Keratinocyte (primary cell): ENCODE measurements around the gene GCKR. TPM values are rescaled to one million over a fixed set of nuclear protein-coding genes. Genes with fewer than 3 reads are reported as not detected.

ENCODE experiments used
- DNase-seq: peaks from one replicate; pipeline ENCODE4 v3.0.0-alpha.2; 2011; ENCODE audit warnings: low read depth, missing footprints, low spot score
- FAIRE-seq: peaks from 2 replicates; lab custom pipeline; 2011; peaks lifted over from hg19 to GRCh38; lab: Jason Lieb, UNC
- H2AFZ ChIP-seq: 2 replicates; pipeline ENCODE4 v1.6.0; 2012; ENCODE audit warnings: low read length, control low read depth, inconsistent platforms; ENCODE audit not compliant: control insufficient read depth
- H3K27ac ChIP-seq: 2 replicates; pipeline ENCODE4 v1.5.1; 2011; ENCODE audit warnings: low read length; ENCODE audit not compliant: control insufficient read depth, insufficient read depth
- H3K27me3 ChIP-seq: 3 replicates; pipeline ENCODE4 v1.6.0; 2011; ENCODE audit warnings: low read length; ENCODE audit not compliant: control insufficient read depth, insufficient read depth; ENCODE audit errors: extremely low read depth
- H3K36me3 ChIP-seq, 2 experiments: 2 replicates in 1 of 2; 3 replicates in 1 of 2; pipeline ENCODE4 v1.5.1; 2011; ENCODE audit warnings: low read length in 2 of 2, mild to moderate bottlenecking in 1 of 2; ENCODE audit not compliant: control insufficient read depth in 2 of 2, insufficient read depth in 2 of 2; ENCODE audit errors: extremely low read depth in 1 of 2
- H3K4me1 ChIP-seq: 3 replicates; pipeline ENCODE4 v1.5.1; 2011; ENCODE audit warnings: low read length; ENCODE audit not compliant: control insufficient read depth, insufficient read depth; ENCODE audit errors: extremely low read depth
- H3K4me2 ChIP-seq: 3 replicates; pipeline ENCODE4 v1.6.0; 2011; ENCODE audit warnings: low read depth, low read length; ENCODE audit not compliant: control insufficient read depth, insufficient read depth; ENCODE audit errors: extremely low read depth
- H3K4me3 ChIP-seq, 3 experiments: fragments of 200-600 bp in 1 of 3; sonication (generic) in 1 of 3; 2 replicates in 2 of 3; 3 replicates in 1 of 3; pipeline ENCODE4 v1.5.1; 2011 to 2016; ENCODE audit warnings: low read length in 3 of 3, mild to moderate bottlenecking in 3 of 3, control low read depth in 2 of 3, inconsistent platforms in 1 of 3, low read depth in 1 of 3, mixed read lengths in 1 of 3, mixed run types in 1 of 3, moderate library complexity in 1 of 3; ENCODE audit not compliant: control insufficient read depth in 2 of 3, insufficient read depth in 2 of 3; ENCODE audit errors: extremely low read depth in 1 of 3
- H3K79me2 ChIP-seq: 2 replicates; pipeline ENCODE4 v1.6.0; 2012; ENCODE audit warnings: low read length; ENCODE audit not compliant: control insufficient read depth, insufficient read depth
- H3K9ac ChIP-seq: 3 replicates; pipeline ENCODE4 v1.6.0; 2011; ENCODE audit warnings: low read length; ENCODE audit not compliant: control insufficient read depth, insufficient read depth; ENCODE audit errors: extremely low read depth
- H3K9me1 ChIP-seq: 3 replicates; pipeline ENCODE4 v1.6.0; 2011; ENCODE audit warnings: low read length; ENCODE audit not compliant: control insufficient read depth, insufficient read depth; ENCODE audit errors: extremely low read depth
- H3K9me3 ChIP-seq: 2 replicates; pipeline ENCODE4 v1.5.1; 2012; ENCODE audit warnings: low read depth, low read length; ENCODE audit not compliant: control insufficient read depth
- H4K20me1 ChIP-seq: 3 replicates; pipeline ENCODE4 v1.6.0; 2011; ENCODE audit warnings: low read length; ENCODE audit not compliant: control insufficient read depth, insufficient read depth; ENCODE audit errors: extremely low read depth
- CTCF ChIP-seq, 3 experiments: IDR thresholded peaks in 1 of 3; conservative IDR thresholded peaks in 1 of 3; optimal IDR thresholded peaks in 1 of 3; 2 replicates in 2 of 3; 3 replicates in 1 of 3; pipeline versions ENCODE3 to v1.5.1; 2011; ENCODE audit warnings: low read length in 3 of 3, mild to moderate bottlenecking in 3 of 3, moderate library complexity in 2 of 3, control low read depth in 1 of 3, inconsistent platforms in 1 of 3; ENCODE audit not compliant: insufficient read depth in 2 of 3; ENCODE audit errors: extremely low read depth in 1 of 3
- EZH2 ChIP-seq: IDR thresholded peaks from one replicate; pipeline ENCODE4 v1.6.1; 2012; ENCODE audit warnings: inconsistent platforms, mild to moderate bottlenecking, low read length, moderate library complexity
- dilution Hi-C: fragments of 300-500 bp; cut with MboI; formaldehyde crosslinking; loops from one replicate; pipeline ENCODE4 v1.7.0; 2020; ENCODE audit warnings: low sequenced_read_pairs; ENCODE audit not compliant: extremely low pct_ligation_motif_present
- polyA plus RNA-seq, 5 experiments: library from polyadenylated mRNA; depleted of rRNA in 3 of 5; stranded (reverse) in 3 of 5; stranded (forward) in 1 of 5; unstranded in 1 of 5; fragments of >200 nt; gene quantifications; 1 replicate in 1 of 5; 2 replicates in 3 of 5; 3 replicates in 1 of 5; pipeline versions ENCODE4 v1.2.1 to v1.2.3, GENCODE V29; 2011 to 2012; ENCODE audit warnings: missing spikeins in 2 of 5, low read depth in 1 of 5, low replicate concordance in 1 of 5

GCKR gene
- polyA plus RNA-seq, 1 donor (not counting 4 experiments of a cell fraction or from before 2014, with no cell fraction given): 0.18 TPM

- no peaks in the 10 kb centered on the region for H3K36me3 ChIP-seq
- peaks cover 12% of the 10 kb centered on the region for H3K4me1 ChIP-seq
- FAIRE-seq: no peak
- no peak for DNase-seq
- no peaks in the 10 kb centered on the region for H4K20me1 ChIP-seq
- no peak overlapping the region for H3K4me3 ChIP-seq
- no peaks in the 10 kb centered on the region for H3K27me3 ChIP-seq
- no peak overlapping the region for H2AFZ ChIP-seq
- TF ChIP-seq CTCF (optimal IDR thresholded peaks at IDR 0.05 in 1 of 3, IDR thresholded peaks at IDR 0.05 in 1 of 3, conservative IDR thresholded peaks at IDR 0.05 in 1 of 3; ENCODE audit: extremely low read depth in 1 of 3, insufficient read depth in 2 of 3, low read length in 3 of 3) (no peak), EZH2 (no peak)
- H3K79me2 ChIP-seq: no peaks in the 10 kb centered on the region
- no peak overlapping the region for H3K9ac ChIP-seq
- dilution Hi-C loops: no loop called here
- no peak overlapping the region for H3K27ac ChIP-seq
- no peaks in the 10 kb centered on the region for H3K9me3 ChIP-seq
- no peaks in the 10 kb centered on the region for H3K9me1 ChIP-seq
- no peak overlapping the region for H3K4me2 ChIP-seq
These were observed 2.3 kb downstream of the GCKR start for GRCh38 chr2:27498975-27499374.

- Histone ChIP-seq H3K4me1 (peaks cover 5% of the 10 kb centered on the region), H3K27ac (no peak overlapping the region), H3K9me1 (no peaks in the 10 kb centered on the region), H4K20me1 (no peaks in the 10 kb centered on the region), H3K9me3 (no peaks in the 10 kb centered on the region), H3K9ac (no peak overlapping the region), H3K4me3 (no peak overlapping the region), H2AFZ (no peak overlapping the region), H3K4me2 (no peak overlapping the region), H3K79me2 (no peaks in the 10 kb centered on the region), H3K27me3 (no peaks in the 10 kb centered on the region), H3K36me3 (no peaks in the 10 kb centered on the region)
- no peak for FAIRE-seq
- dilution Hi-C loops: no loop called here
- DNase-seq: peak; percentile 50
- TF ChIP-seq EZH2 (no peak), CTCF (optimal IDR thresholded peaks at IDR 0.05 in 1 of 3, IDR thresholded peaks at IDR 0.05 in 1 of 3, conservative IDR thresholded peaks at IDR 0.05 in 1 of 3; ENCODE audit: extremely low read depth in 1 of 3, insufficient read depth in 2 of 3, low read length in 3 of 3) (no peak)
These were observed 4.4 kb downstream of the GCKR start for GRCh38 chr2:27501042-27501441.
